GM21529 (cell line): ENCODE measurements around the gene KCTD19.
A peak's percentile ranks its signal among the peaks of the same experiment; 100 is the strongest.

Experiments
- ATAC-seq: cut with Tn5 transposase; IDR thresholded peaks from one replicate; pipeline ENCODE4 v1.9.1; 2021; ENCODE audit not compliant: unreplicated experiment

The KCTD19 gene

DNA sequence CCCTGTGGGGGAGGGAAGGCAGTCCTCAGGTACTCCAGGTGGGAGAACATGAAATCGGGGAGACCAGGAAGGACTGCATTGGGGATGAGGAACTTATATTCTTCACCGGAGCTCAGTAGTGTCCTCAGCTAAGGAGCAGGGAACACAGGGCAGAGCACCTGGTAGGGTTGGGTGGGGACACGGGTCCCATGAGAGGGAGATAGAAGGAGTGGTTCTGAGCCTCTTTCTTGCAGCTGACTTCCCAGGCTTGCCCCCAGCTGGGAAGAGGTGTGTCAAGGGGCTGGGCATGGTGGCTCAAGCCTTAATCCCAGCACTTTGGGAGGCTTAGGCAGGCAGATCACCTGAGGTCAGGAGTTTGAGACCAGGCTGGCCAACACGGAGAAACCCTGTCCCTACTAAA, 81.4 kb downstream of the KCTD19 start:
- ATAC-seq: no peak

DNA sequence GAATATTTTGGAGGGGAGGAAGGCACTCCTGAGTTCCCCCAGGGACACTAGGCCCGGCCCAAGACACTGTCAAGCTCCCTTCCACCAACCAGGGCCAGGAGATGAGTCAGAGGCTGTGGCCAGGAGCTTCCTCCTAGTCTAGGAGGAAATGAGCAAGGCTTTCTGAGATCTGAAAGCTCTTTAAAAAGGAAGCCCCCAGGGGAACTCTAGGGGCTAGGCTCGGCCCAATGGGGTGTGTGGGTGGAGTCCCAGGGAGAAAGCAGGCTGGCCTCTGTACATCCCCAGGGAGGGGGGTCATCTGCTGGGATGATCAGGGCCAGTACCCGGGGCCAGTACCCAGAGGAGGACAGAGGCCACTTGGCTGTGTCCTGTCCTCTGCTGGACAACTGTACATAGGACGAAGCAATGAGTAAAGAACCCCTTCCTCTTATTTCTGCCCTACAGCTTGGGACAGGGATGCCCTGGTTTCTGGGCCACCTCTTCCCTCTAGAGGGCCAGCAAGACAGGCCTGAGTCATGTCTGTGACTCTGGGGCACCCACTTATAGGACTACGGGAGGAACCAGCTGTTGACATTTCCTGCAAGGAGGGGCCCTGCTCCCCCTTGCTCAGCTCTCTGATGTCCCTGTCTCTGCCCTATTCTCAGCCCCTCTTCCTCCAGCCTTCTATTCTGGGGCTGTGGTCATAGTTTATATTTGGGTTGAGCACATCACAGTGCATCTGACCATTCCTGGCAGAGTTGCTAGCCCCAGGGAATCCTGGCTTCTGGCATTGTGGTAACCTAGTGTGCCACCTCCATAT, 82.0 kb downstream of the KCTD19 start:
- peak; percentile 54 for ATAC-seq

DNA sequence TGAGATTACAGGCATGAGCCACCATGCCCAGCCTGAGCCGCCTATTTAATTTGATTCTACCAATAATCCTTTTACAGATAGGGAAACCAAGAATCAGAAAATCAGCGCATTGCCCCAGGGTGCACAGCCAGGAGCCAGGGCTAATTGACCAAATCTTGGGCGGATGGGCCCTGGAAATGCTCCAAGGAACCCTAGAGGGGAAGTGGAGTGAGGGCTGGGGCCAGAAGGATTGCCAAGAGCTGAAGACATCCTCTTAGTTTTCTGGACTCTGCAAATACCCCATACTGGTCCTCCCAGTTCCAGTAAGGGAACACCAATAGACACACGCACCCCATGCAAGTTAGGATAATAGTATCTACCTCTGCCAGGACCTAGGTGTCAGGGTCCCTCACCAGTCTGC, 83.1 kb downstream of the KCTD19 start:
- ATAC-seq: no peak

DNA sequence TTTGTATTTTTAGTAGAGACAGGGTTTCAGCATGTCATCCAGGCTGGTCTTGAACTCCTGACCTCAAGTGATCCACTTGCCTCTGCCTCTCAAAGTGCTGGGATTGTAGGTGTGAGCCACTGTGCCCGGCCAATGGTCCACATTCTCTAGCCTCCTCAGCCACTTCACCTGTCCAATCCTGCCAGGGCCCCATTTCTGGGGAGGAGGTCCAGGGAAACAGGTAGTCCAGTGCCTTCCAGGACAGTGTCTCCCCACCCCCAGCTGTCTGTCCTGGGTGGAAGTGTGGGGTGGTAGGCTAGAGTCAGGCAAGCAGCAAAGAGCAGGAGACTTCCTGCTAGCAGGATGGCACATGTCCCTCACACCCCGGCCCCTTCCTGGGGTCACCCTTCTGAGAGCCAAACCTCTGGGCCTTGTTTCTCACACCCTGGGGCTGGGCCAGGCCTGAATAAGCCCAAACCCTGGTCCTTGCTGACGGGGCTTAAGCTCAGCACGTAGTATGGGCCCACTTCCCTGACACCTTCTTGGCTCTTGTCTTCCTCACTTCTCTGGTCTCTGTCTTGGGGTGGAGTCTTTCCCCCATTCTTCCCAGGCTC, 84.3 kb downstream of the KCTD19 start:
- ATAC-seq: no peak

DNA sequence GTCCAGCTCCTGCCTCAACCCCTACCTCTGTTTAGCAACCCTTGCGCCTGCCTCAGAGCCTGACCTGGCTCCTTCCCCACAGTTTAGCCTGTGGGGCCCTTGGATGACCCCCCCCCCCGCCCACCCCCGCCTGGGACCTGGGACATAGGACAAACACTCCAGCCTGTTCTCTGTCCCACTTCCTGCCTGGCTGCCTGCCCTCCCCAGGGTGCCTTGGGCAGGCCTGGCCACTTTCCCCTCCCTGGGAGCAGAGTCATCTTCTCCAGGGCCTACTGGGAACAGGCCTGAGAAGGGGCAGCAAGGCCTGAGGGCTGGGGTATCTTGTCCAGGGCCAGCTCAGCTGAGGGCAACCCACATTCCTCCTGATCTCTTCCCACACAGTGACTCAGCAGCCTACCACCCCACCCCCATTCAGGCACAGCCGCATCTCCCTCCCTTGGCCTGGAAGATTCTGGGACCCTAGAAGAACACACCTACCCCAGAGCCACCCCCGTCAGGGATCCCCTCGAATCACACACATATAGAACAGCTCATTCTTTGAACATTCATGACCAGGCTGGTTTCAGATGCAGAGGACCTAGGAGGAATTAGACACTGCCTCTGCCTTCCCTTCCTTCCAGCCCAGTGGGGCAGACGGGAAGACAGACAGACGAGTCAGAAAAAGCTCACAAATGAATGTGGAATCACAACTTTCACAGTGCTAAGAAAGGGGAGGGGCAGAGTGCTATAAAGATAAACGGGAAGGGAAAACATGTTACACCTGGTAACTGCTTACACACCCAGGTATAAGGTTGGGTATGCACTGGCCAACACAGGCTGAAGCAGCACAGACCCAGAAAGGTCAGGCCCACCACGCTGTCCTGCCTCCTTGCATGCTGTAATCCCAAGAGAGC, 85.3 kb downstream of the KCTD19 start:
- no peak for ATAC-seq

DNA sequence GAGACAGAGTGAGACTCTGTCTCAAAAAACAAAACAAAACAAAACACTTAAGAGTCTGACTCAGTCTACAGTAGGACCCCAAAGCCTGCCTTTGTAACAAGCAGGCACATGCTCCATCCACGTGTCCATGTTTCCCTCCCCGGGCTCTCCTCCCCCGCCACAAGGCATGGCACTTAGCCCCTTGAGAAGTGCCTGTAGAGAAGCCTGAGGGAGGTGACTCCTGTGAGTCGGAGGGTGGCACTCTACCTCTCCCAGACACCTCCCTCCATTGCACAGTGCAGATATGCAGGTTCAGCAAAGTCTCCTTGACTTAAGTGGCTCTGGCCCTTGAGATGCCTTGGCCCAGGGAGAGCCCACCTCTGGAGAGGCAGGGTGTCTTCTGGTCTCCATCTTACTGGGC, 86.0 kb downstream of the KCTD19 start:
- ATAC-seq: no peak
